ENCODE measurements around the gene LPAR5. TPM values are rescaled to one million over a fixed set of nuclear protein-coding genes. Genes with fewer than 3 reads are reported as not detected.

LPAR5 gene
- total and polyA plus RNA-seq, 2 of the 13 experiments (the other 11 are each of a cell fraction or from before 2014, with no cell fraction given): 0.09 to 0.32 TPM

GRCh38 chr12:6662906-6663742, 27.4 kb upstream of the LPAR5 start, which contains the start of gene ING4 (continued):
- TF ChIP-seq ZKSCAN5 (CRISPR knock-in tag; IDR thresholded peaks at IDR 0.05): no peak
- TF ChIP-seq RELA (CRISPR knock-in tag; IDR thresholded peaks at IDR 0.05): 0 out of 2 replicates have a peak, but pooled peaks have one; percentile 20
- no peak for TF ChIP-seq ZNF577 (CRISPR knock-in tag; IDR thresholded peaks at IDR 0.05; ENCODE audit: borderline replicate concordance, low read depth)
- TF ChIP-seq MEF2D (CRISPR knock-in tag; IDR thresholded peaks at IDR 0.05): peak; percentile 60; the same call in 1 of the 2 replicates
- 0 out of 2 replicates have a peak, but pooled peaks have one; percentile 20 for TF ChIP-seq ZNF160 (CRISPR knock-in tag; IDR thresholded peaks at IDR 0.05)
- TF ChIP-seq ZNF24 (IDR thresholded peaks at IDR 0.05): no peak; the same call in 1 of the 2 replicates
- TF ChIP-seq, protein P1, sequence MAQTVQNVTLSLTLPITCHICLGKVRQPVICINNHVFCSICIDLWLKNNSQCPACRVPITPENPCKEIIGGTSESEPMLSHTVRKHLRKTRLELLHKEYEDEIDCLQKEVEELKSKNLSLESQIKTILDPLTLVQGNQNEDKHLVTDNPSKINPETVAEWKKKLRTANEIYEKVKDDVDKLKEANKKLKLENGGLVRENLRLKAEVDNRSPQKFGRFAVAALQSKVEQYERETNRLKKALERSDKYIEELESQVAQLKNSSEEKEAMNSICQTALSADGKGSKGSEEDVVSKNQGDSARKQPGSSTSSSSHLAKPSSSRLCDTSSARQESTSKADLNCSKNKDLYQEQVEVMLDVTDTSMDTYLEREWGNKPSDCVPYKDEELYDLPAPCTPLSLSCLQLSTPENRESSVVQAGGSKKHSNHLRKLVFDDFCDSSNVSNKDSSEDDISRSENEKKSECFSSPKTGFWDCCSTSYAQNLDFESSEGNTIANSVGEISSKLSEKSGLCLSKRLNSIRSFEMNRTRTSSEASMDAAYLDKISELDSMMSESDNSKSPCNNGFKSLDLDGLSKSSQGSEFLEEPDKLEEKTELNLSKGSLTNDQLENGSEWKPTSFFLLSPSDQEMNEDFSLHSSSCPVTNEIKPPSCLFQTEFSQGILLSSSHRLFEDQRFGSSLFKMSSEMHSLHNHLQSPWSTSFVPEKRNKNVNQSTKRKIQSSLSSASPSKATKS (CRISPR knock-in tag; IDR thresholded peaks at IDR 0.05): peak; percentile 88; the same call in 1 of the 2 replicates
- TF ChIP-seq GRHL1 (CRISPR knock-in tag; conservative IDR thresholded peaks at IDR 0.05): no peak
- peak; percentile 62 for TF ChIP-seq RBFOX2 (IDR thresholded peaks at IDR 0.05; ENCODE audit: low read depth, low read length)
- no peak for TF ChIP-seq ATAD3A (CRISPR knock-in tag; IDR thresholded peaks at IDR 0.05)
- peak; percentile 81 for TF ChIP-seq POGZ (CRISPR knock-in tag; IDR thresholded peaks at IDR 0.05)
- TF ChIP-seq ZNF180 (CRISPR knock-in tag; IDR thresholded peaks at IDR 0.05; ENCODE audit: borderline replicate concordance, low read depth): no peak
- TF ChIP-seq MBNL3 (CRISPR knock-in tag; conservative IDR thresholded peaks at IDR 0.05): no peak
- TF ChIP-seq ZNF263 (CRISPR knock-in tag; IDR thresholded peaks at IDR 0.05): no peak; the same call in 1 of the 2 replicates
- TF ChIP-seq, protein P2, sequence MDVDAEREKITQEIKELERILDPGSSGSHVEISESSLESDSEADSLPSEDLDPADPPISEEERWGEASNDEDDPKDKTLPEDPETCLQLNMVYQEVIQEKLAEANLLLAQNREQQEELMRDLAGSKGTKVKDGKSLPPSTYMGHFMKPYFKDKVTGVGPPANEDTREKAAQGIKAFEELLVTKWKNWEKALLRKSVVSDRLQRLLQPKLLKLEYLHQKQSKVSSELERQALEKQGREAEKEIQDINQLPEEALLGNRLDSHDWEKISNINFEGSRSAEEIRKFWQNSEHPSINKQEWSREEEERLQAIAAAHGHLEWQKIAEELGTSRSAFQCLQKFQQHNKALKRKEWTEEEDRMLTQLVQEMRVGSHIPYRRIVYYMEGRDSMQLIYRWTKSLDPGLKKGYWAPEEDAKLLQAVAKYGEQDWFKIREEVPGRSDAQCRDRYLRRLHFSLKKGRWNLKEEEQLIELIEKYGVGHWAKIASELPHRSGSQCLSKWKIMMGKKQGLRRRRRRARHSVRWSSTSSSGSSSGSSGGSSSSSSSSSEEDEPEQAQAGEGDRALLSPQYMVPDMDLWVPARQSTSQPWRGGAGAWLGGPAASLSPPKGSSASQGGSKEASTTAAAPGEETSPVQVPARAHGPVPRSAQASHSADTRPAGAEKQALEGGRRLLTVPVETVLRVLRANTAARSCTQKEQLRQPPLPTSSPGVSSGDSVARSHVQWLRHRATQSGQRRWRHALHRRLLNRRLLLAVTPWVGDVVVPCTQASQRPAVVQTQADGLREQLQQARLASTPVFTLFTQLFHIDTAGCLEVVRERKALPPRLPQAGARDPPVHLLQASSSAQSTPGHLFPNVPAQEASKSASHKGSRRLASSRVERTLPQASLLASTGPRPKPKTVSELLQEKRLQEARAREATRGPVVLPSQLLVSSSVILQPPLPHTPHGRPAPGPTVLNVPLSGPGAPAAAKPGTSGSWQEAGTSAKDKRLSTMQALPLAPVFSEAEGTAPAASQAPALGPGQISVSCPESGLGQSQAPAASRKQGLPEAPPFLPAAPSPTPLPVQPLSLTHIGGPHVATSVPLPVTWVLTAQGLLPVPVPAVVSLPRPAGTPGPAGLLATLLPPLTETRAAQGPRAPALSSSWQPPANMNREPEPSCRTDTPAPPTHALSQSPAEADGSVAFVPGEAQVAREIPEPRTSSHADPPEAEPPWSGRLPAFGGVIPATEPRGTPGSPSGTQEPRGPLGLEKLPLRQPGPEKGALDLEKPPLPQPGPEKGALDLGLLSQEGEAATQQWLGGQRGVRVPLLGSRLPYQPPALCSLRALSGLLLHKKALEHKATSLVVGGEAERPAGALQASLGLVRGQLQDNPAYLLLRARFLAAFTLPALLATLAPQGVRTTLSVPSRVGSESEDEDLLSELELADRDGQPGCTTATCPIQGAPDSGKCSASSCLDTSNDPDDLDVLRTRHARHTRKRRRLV (CRISPR knock-in tag; IDR thresholded peaks at IDR 0.05): no peak
- TF ChIP-seq ZNF124 (CRISPR knock-in tag; IDR thresholded peaks at IDR 0.05): peak; percentile 70; the same call in 1 of the 2 replicates
- TF ChIP-seq, protein P3, sequence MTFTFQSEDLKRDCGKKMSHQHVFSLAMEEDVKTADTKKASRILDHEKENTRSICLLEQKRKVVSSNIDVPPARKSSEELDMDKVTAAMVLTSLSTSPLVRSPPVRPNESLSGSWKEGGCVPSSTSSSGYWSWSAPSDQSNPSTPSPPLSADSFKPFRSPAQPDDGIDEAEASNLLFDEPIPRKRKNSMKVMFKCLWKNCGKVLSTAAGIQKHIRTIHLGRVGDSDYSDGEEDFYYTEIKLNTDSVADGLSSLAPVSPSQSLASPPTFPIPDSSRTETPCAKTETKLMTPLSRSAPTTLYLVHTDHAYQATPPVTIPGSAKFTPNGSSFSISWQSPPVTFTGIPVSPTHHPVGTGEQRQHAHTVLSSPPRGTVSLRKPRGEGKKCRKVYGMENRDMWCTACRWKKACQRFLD (CRISPR knock-in tag; IDR thresholded peaks at IDR 0.05; ENCODE audit: borderline replicate concordance): no peak
- peak; percentile 90 for TF ChIP-seq ZSCAN25 (CRISPR knock-in tag; IDR thresholded peaks at IDR 0.05)
- TF ChIP-seq GFI1 (CRISPR knock-in tag; IDR thresholded peaks at IDR 0.05; ENCODE audit: borderline replicate concordance): peak; percentile 72

Measured in HepG2 (cell line).